Measurements from ENCODE around the gene PLCB2.

GRCh38 chr15:40338921-40339620 lies 31.3 kb upstream of the PLCB2 start:
- no peak for TF ChIP-seq POLR2A (IDR thresholded peaks at IDR 0.05; ENCODE audit: extremely low read depth, insufficient read length)
- TF ChIP-seq CTCF (IDR thresholded peaks at IDR 0.05; ENCODE audit: low read depth, low read length) = no peak
- TF ChIP-seq MAX (IDR thresholded peaks at IDR 0.05; ENCODE audit: low read depth, low read length) = no peak
- TF ChIP-seq MYC (IDR thresholded peaks at IDR 0.05; ENCODE audit: low read depth, low read length) = no peak
